Measurements from ENCODE around the gene TSNAX.

DNA sequence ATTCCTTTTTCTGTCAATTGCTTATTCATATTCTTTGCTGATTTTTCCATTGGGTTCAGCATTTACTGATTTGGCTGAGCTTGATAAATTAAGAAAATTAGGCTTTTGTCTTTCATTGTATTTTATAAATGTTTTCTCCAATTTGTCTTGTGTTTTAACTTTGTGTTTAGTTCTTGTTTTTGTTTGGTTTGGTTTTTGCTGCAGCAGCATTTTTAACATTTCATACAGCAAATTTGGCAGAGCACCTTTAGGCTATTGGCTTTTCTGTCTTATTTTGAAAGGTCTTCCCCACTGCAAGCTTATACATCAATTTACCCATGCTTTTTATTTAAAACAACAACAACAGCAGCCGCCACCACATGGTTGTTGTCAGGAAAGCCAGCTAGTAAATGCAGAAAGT is 64.3 kb downstream of the TSNAX start:
- TF ChIP-seq, protein P1, sequence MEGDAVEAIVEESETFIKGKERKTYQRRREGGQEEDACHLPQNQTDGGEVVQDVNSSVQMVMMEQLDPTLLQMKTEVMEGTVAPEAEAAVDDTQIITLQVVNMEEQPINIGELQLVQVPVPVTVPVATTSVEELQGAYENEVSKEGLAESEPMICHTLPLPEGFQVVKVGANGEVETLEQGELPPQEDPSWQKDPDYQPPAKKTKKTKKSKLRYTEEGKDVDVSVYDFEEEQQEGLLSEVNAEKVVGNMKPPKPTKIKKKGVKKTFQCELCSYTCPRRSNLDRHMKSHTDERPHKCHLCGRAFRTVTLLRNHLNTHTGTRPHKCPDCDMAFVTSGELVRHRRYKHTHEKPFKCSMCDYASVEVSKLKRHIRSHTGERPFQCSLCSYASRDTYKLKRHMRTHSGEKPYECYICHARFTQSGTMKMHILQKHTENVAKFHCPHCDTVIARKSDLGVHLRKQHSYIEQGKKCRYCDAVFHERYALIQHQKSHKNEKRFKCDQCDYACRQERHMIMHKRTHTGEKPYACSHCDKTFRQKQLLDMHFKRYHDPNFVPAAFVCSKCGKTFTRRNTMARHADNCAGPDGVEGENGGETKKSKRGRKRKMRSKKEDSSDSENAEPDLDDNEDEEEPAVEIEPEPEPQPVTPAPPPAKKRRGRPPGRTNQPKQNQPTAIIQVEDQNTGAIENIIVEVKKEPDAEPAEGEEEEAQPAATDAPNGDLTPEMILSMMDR (IDR thresholded peaks at IDR 0.05): no peak
- TF ChIP-seq ZFX (IDR thresholded peaks at IDR 0.05; ENCODE audit: borderline replicate concordance): no peak

Measured in 22Rv1 (cell line).